Activated CD4-positive, alpha-beta T cell treated with anti-CD3 and anti-CD28 coated beads, Interleukin-10, Interleukin-2, amounts not matched to agents 100 ng/mL and 50 ng/mL, durations not matched to agents 16 hours and 8 hours (primary cell): ENCODE data around the gene PNPLA2.

Experiments
- DNase-seq: peaks from one replicate; pipeline ENCODE4 v3.0.0-alpha.2; 2020

Gene PNPLA2

GRCh38 chr11:799641-800316 is 18.9 kb upstream of the PNPLA2 start:
- DNase-seq: no peak

DNA sequence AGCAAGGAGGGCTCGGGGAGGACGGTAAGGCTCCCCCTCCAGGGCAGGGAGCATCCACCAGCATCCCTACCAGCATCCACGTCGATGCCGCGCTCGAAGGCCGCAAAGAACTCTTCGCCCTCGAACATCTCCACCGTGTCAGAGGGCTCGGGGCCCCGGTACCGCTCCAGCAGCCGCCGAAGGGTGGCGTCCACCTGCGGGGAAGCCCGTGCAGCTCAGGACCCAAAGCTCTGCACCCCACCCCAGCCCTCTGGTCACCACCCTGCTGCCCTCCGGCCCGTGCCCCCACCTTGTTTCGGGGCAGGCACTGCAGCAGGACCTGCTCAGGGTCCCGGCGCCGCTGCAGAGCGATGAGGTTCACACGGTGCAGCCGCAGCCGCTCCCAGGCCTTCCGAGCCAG is 18.2 kb upstream of the PNPLA2 start:
- DNase-seq: no peak

DNA sequence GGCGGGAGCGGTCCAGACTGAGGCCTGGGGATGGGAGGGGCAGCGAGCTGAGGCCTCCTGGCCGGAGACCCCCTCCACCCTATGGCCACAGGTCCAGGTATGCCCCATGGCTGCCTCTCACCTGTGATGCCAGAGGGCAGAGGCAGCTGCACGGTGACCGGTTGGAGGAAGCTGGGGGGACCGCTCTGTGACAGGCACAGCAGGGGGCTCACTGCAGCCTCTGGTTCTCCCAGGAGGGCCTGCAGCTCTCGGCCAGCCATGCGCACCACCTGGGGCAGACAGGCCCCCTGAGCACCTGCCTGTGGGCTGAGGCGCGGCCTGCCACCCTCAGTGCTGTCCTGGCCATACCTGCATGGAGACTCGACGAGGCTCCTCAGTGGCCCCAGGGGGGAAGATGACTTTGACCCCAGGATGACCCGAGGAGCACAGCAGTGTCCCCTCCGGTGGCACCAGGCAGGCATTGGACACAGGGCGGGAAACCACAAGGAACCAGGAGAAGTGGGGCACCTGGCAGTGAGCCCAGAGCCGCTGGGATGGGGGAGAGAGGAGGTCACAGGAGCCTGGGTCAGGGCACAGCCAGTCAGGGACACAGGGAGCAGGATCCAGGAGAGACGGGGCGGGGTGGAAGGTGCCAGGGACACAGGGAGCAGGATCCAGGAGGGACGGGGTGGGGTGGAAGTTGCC is 17.5 kb upstream of the PNPLA2 start:
- no peak for DNase-seq

GRCh38 chr11:802018-802617 is 16.6 kb upstream of the PNPLA2 start:
- DNase-seq: no peak

GRCh38 chr11:802693-803466 is 15.8 kb upstream of the PNPLA2 start:
- no peak for DNase-seq

DNA sequence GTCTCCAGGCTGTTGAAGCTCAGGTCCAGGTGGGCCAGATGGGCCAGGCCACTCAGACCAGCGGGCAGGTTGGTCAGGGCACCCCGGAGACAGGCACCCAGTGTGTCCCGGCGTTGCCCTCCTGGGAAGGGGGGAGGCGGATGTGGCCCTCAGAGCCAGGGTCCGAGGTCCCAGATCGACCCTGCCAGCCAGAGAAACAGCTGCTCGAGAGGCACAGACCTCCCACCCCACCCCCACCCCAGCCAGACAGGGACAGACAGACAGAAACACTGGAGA is 15.3 kb upstream of the PNPLA2 start:
- no peak for DNase-seq

GRCh38 chr11:803770-804598 is 14.7 kb upstream of the PNPLA2 start:
- DNase-seq: no peak

DNA sequence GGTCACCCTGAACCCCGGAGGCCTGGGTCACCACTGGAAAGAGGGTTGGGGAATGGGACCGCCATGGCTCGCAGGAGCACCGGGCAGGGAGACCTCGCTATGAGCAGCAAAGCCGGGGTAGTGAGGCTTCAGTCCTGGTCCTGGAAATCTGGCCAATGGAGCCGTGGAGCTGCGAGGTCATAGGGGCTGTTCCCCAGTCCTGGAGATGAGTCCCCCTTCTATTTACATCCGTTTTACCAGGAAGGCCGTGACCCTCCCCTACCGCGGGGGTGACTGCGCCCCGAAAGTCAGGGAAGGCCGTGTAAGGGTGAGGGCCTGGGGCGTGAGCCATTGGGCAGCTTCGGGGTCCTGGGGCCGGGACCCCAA is 14.1 kb upstream of the PNPLA2 start:
- DNase-seq: no peak

DNA sequence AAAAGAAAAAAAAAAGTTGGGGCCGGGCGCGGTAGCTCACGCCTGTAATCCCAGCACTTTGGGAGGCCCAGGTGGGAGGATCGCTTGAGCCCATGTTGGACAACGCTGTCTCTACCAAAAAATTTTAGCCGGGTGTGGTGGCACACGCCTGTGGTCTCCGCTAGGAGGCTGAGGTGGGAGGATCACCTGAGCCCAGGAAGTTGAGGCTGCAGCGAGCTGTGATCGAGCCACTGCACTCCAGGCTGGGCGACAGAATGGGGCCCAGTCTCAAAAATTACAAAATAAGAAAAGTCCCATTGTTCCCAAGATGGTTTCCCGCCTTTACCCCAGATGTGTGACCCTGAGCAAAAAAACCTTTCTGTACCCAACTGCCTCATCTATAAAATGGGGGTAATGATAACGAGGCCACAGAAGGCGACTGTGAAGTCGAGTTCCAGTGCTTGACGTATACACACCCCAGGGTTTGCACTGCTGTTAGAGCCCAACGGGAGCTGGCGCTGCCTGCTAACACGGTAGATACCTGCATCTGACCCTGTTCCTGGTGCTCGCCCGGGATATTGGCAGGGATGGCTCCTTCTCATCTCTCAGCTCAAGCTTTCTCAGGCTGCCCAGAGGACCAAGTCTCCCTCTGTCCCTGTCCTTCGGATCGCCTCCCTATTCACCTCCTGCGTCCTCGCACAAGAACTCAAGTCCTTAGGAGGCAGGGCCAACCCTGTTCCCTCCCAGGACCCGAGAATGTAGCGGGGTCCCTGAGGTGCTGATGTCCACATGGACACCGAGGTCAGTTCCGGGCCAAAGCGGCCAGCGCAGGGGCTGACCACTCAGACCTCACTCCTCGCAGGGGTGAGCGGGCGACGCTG is 10.1 kb upstream of the PNPLA2 start:
- DNase-seq: peak; percentile 79

DNA sequence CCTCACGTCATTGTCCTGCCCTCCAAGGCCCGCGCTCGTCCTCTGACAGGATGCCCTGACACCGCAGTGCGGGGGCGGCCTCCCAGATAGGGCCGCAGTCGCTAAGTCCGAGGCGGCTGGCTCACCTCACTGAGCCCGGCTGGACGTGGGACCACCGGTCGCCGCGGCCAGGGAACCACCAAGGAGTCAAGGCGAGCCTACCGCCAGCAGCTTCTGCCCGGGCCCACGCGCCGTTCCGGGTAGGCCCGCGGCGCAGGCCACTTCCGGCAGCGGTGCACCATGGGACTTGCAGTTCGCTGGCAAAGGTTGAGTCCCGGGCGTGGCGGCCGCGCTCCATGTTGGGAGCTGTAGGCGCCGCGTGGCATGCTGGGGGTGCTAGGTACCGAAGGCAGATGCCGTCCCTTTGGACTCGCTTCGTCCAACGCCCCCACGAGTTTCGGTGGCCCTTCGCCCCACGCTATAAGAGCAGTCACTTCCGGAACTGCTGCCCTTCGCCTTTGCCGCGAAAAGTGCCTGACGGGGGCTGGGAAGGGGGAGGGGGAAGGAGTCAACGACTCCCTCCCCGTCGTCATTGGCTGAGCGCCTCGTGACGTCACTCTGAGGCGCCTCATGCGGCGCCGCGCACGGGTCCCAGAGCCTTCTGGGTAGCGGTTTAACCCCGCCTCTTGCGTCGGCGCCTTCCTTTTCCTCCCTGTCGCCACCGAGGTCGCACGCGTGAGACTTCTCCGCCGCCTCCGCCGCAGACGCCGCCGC is 9.3 kb upstream of the PNPLA2 start, which contains the start of gene RPLP2:
RPLP2 (plus strand) TSS at position 681 of the 753 bp plus-strand sequence. CDS start 268 bp downstream, outside the sequence.
- DNase-seq: peak; percentile 99

- no peak for DNase-seq
Measured at GRCh38 chr11:810040-810567, 8.6 kb upstream of the PNPLA2 start.

DNA sequence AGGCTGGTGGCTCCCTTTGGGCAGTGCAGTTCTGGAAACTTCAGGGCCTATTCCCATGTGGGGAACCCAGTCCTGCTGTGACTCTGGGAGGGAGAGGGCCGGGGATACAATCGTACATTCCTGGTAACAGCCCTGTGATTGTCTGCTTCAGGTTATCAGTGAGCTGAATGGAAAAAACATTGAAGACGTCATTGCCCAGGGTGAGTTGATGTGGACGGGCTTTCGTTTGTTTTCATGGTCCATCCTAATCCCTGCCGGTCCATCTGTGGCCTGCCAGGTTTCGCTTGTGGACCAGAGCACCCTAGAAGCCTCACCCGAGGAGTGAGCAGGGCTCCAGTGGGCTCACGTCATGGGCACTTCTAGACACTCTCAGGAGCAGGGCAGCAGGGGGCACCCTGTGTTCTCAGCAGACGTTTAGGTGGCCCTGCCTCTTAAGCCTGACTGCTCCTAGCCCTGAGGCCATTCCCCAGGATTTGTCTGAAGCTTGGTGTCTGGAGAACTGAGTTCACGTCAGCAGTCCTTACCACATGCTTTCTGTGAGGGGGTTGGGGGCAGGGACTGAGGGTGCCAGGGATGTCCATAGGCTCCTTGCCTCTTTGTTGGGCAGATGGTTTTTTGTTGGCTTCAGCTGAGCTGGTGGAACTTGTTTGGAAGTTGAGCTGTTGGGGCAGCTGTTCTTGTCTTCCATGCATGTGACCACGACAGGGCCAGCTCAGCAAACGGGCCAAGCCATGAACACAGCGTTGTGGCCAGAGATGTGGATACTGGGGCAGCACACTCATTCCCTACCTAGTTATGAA is 7.1 kb upstream of the PNPLA2 start:
- no peak for DNase-seq

DNA sequence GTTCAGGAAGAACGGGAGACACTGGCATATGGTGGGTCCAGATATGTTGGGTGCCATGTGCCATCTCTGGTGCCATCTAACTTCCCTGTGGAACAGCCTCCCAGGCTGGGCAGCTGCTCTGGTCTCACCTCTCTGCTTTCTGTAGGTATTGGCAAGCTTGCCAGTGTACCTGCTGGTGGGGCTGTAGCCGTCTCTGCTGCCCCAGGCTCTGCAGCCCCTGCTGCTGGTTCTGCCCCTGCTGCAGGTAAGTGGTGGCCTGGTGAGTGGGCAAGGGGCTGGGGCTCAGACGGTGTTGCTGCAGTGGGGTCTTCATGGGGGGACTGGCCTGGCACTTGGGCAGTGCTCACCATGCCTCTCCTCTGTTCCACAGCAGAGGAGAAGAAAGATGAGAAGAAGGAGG is 6.3 kb upstream of the PNPLA2 start:
- DNase-seq: no peak

DNA sequence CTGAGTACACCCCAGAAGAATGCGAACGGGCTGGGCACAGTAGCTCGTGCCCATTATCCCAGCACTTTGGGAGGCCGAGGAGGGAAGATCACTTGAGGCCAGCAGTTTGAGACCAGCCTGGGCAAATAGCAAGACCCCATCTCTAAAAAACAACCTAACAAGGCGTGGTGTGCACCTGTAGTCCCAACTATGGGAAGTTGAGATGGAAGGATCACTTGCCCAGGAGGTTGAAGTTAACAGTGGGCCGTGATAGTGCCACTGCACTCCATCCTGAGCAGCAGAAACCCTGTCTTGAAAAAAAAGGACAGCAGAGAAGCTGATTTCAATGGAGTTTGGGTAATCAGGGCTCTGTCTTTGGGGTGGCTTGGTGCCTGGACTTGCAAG is 5.7 kb upstream of the PNPLA2 start:
- DNase-seq: no peak

DNA sequence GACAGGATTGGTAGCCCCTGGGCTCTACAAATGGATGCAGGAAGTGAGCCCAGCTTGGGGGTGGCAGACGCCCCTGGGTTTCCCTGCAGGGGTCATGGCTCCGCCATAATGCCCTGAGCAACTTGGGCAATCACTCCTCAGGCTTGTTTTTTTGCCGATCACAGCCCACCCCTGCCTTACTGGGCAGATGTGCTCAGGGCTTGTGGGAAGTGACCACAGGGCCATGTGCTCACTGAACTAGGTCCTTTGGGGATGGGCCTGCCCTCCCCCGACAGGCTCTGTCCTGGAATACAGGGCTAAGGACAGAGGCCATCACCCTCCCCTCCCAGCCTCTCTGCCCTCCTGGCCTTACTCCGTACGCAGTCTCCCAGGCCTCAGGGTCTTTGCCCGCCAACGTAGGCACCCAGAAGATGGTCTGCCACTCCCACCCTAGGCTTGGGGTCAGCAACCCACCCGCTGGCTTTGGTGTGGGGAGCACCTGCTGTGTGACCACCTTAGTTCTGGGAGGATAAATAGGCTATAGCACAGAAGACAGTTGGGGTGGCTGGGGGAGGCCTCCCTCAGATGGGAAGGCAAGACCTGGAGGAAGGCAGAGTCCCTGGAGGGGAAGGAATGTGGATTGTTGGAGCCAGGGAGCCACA is 5.1 kb upstream of the PNPLA2 start:
- no peak for DNase-seq

DNA sequence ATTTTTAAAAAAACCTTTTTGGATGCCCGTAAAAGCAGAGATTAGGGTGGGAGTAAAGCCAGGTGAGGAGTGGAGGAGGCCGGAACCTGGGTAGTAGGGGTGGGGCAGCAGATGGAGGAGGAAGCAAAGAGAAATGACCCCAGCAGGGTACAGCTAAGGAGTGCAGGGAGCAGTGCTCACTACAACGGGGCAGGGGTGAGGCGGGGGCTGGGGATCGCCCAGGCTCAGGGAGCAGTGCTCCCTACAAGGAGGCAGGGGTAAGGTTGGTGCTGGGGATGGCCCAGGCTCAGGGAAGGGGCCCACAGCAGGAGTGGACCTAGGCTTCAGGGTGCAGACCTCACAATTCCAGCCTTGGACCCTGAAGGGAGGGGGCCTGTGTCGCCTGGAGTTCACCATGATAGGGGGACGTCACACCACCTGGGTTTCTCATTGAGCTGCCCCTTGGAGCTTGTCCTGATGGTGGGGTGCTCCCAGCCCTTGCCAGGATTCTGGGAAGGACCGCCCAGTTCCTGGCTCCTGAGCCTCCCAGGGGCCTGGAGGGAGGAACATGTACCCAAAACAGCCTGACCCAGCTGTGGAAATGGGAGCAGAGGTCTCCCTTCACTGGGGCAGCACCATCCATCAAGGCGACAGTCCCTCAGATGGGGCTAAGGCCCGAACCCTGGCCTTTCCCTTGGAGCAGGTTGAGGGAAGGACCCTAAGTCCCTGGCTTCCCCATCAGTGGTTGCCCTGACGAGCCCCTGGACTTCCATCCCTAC is 2.9 kb upstream of the PNPLA2 start:
- no peak for DNase-seq

DNA sequence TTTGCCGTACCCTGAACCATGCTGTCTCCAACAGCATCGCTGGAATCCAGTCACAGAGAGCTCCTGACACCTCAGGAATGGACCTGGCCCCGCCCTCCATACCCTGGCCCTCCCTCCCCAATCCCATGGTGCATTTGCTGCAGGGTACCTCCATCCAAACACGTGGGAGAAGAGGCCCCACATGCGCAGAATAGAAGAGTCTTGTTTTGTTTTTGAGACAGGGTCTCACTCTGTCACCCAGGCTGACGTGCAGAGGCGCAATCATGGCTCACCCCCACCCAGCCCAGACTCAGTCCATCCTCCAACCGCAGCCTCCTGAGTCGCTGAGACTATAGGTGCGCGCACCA is 2.3 kb upstream of the PNPLA2 start:
- no peak for DNase-seq

DNA sequence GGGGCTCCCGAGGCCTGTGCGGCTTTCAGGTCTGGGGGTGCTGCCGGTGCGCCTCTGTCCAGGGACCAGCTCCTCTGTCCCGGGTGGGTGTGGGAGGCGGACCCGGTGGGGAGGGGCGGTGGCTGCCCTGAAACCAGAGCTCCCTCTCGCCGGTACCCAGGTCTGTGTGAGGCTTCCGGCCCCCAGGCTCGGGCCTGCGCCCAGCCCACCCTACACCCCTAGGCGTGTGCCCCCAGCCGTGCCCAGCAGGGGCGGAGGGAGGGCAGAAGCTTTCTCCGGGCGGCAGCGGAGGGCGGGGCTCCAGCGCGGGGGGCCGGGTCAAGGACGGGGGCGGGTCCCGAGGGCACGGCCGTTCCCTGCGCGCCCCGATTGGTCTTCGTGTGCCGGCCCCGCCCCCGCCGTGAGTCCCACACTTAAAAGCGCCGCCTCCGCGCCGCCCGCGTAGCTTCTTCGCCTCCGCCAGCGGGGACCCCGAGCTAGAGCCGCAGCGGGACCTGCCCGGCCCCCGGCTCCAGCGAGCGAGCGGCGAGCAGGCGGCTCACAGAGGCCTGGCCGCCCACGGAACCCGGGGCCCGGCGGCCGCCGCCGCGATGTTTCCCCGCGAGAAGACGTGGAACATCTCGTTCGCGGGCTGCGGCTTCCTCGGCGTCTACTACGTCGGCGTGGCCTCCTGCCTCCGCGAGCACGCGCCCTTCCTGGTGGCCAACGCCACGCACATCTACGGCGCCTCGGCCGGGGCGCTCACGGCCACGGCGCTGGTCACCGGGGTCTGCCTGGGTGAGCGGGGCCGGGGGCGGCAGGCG is 616 bp downstream of the PNPLA2 start:
- peak; percentile 92 for DNase-seq
